ENCODE data around the gene PLCH1. TPM values are rescaled to one million over a fixed set of nuclear protein-coding genes. Genes with fewer than 3 reads are reported as not detected.

The PLCH1 gene
- total RNA-seq, 1 experiment from 2014 or later, result 1.4 TPM

DNA sequence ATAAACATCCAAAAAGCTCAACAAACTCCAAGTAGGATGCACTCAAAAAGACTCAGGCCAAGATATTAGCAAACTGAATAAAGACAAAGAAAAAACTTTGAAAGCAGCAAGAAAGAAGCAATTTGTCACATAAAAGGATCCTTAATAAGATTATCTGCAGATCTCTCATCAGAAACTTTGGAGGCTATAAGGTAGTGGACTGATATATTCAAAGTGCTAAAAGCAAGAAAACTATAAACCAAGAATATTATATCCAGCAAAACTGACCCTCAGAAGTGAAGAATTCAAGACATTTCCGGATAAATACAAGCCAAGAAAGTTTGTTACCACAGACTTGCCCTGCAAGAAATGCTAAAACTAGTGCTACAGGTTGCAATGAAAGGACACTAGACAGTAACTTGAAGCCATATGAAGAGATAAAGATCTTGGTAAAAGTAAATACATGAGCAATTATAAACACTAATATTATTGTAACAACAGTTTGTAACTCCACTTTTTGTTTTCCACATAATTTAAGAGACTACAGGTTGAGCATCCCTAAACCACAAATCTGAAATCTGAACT, 37.6 kb upstream of the PLCH1 start:
- Histone ChIP-seq H3K79me2 (ENCODE audit: low read depth) (no peaks in the 10 kb centered on the region), H3K4me1 (replicated peaks; ENCODE audit: insufficient read depth) (no peaks in the 10 kb centered on the region), H3K27me3 (ENCODE audit: insufficient read depth, low read depth) (no peaks in the 10 kb centered on the region), H3F3A (ENCODE audit: insufficient read depth, low read depth) (peaks cover 12% of the 10 kb centered on the region), H3K36me3 (ENCODE audit: low read depth) (no peaks in the 10 kb centered on the region), H3K9me2 (ENCODE audit: insufficient read depth) (no peaks in the 10 kb centered on the region), H3K9me3 (ENCODE audit: insufficient read depth, low read depth) (peaks cover 13% of the 10 kb centered on the region; the same call in 1 of the 2 replicates), H3K27ac (no peak overlapping the region), H3K4me2 (no peak overlapping the region), H2AFZ (no peak overlapping the region), H3K4me3 (no peak overlapping the region), H4K20me1 (ENCODE audit: insufficient read depth) (no peaks in the 10 kb centered on the region)
- ChIA-PET CTCF (no interaction called here), POLR2A (ENCODE audit: unreplicated experiment) (no interaction called here)
- no TSS peak for BruUV-seq (replicated peaks)
- no peak for TF ChIP-seq EZH2 (IDR thresholded peaks at IDR 0.05; ENCODE audit: low read depth)
- TF ChIP-seq, protein P1, sequence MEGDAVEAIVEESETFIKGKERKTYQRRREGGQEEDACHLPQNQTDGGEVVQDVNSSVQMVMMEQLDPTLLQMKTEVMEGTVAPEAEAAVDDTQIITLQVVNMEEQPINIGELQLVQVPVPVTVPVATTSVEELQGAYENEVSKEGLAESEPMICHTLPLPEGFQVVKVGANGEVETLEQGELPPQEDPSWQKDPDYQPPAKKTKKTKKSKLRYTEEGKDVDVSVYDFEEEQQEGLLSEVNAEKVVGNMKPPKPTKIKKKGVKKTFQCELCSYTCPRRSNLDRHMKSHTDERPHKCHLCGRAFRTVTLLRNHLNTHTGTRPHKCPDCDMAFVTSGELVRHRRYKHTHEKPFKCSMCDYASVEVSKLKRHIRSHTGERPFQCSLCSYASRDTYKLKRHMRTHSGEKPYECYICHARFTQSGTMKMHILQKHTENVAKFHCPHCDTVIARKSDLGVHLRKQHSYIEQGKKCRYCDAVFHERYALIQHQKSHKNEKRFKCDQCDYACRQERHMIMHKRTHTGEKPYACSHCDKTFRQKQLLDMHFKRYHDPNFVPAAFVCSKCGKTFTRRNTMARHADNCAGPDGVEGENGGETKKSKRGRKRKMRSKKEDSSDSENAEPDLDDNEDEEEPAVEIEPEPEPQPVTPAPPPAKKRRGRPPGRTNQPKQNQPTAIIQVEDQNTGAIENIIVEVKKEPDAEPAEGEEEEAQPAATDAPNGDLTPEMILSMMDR (conservative IDR thresholded peaks at IDR 0.05), result no peak
- peak in 1 of 2 experiments; percentile 74 for DNase-seq
- intact Hi-C loops (cut with micrococcal nuclease; ENCODE audit: unreplicated experiment), result no loop called here

DNA sequence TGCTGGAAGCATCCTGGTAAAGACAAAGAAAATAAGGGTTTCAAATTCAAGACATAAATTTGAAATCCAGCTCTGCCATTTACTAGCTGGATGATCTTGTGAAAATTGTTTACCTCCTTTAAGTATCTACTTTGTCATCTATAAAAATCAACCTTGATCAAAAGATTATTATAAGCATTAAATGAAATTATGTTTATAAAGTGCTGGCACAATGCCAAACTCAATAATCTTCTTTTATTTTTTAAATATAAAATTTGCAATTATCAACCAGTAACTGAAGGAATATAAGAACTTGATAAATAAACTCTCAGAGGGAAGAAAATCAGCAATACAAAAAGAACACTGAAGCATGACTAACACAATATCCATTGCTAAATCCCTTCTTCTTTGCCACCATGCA, 35.4 kb upstream of the PLCH1 start:
- POLR2A ChIA-PET (ENCODE audit: unreplicated experiment), result no interaction called here
- H3K36me3 ChIP-seq (ENCODE audit: low read depth), result no peaks in the 10 kb centered on the region
- CTCF ChIA-PET, result no interaction called here
- H3F3A ChIP-seq (ENCODE audit: insufficient read depth, low read depth), result peaks cover 12% of the 10 kb centered on the region
- DNase-seq, result no peak
- no peak overlapping the region for H3K4me2 ChIP-seq
- no peaks in the 10 kb centered on the region for H4K20me1 ChIP-seq (ENCODE audit: insufficient read depth)
- peaks cover 13% of the 10 kb centered on the region; the same call in 1 of the 2 replicates for H3K9me3 ChIP-seq (ENCODE audit: insufficient read depth, low read depth)
- intact Hi-C loops (cut with micrococcal nuclease; ENCODE audit: unreplicated experiment), result no loop called here
- H3K27ac ChIP-seq, result no peak overlapping the region
- no peaks in the 10 kb centered on the region for H3K4me1 ChIP-seq (replicated peaks; ENCODE audit: insufficient read depth)
- H2AFZ ChIP-seq, result no peak overlapping the region
- TF ChIP-seq EZH2 (IDR thresholded peaks at IDR 0.05; ENCODE audit: low read depth), result no peak
- TF ChIP-seq, protein P1 (conservative IDR thresholded peaks at IDR 0.05), result no peak
- no peaks in the 10 kb centered on the region for H3K79me2 ChIP-seq (ENCODE audit: low read depth)
- no peak overlapping the region for H3K4me3 ChIP-seq
- no TSS peak for BruUV-seq (replicated peaks)
- H3K27me3 ChIP-seq (ENCODE audit: insufficient read depth, low read depth), result no peaks in the 10 kb centered on the region
- no peaks in the 10 kb centered on the region for H3K9me2 ChIP-seq (ENCODE audit: insufficient read depth)

DNA sequence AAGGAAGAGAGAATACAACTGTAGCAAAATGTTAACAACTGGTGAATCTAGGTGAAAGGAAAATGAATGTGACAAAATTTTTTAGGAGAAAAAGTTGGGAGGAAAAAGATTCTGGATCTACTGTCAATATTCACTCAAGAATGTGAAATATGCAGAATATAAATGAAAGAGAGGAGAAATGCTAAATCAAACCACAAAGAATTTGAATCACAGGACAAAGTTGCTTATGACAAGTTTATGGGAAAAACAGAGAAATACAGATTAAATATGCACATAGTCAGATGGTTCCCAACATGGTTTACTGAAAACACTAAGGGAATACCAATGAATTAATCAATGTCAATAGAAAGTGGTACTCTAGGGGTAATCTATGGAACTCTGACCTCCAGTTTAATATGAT, 33.6 kb upstream of the PLCH1 start:
- ChIA-PET CTCF (no interaction called here), POLR2A (ENCODE audit: unreplicated experiment) (no interaction called here)
- H2AFZ ChIP-seq, result no peak overlapping the region
- H3K27ac ChIP-seq, result no peak overlapping the region
- no peaks in the 10 kb centered on the region for H3K36me3 ChIP-seq (ENCODE audit: low read depth)
- no peaks in the 10 kb centered on the region for H3K9me2 ChIP-seq (ENCODE audit: insufficient read depth)
- TF ChIP-seq, protein P1 (conservative IDR thresholded peaks at IDR 0.05), result no peak
- TF ChIP-seq EZH2 (IDR thresholded peaks at IDR 0.05; ENCODE audit: low read depth), result no peak
- no peak overlapping the region for H3K4me2 ChIP-seq
- intact Hi-C loops (cut with micrococcal nuclease; ENCODE audit: unreplicated experiment), result no loop called here
- no peaks in the 10 kb centered on the region for H3K79me2 ChIP-seq (ENCODE audit: low read depth)
- no peak overlapping the region for H3K4me3 ChIP-seq
- no peaks in the 10 kb centered on the region for H4K20me1 ChIP-seq (ENCODE audit: insufficient read depth)
- DNase-seq, result no peak
- H3F3A ChIP-seq (ENCODE audit: insufficient read depth, low read depth), result peaks cover 12% of the 10 kb centered on the region
- H3K27me3 ChIP-seq (ENCODE audit: insufficient read depth, low read depth), result no peaks in the 10 kb centered on the region
- BruUV-seq (replicated peaks), result no TSS peak
- H3K4me1 ChIP-seq (replicated peaks; ENCODE audit: insufficient read depth), result no peaks in the 10 kb centered on the region
- peaks cover 13% of the 10 kb centered on the region; the same call in 1 of the 2 replicates for H3K9me3 ChIP-seq (ENCODE audit: insufficient read depth, low read depth)
